IMR-90 (cell line): ENCODE data around the gene GALNT14. TPM values are rescaled to one million over a fixed set of nuclear protein-coding genes. Genes with fewer than 3 reads are reported as not detected.

Experiments used
- ATAC-seq: fragments of 200-7000 bp; cut with Tn5 transposase; 2 replicates; pipeline ENCODE4 v1.9.1; 2020; ENCODE audit warnings: low read depth, mild to moderate bottlenecking, moderate library complexity
- BruUV-seq: library from RNA; stranded (reverse); fragments of 400-500 nt; replicated peaks from 2 replicates; lab custom pipeline; 2021; lab: Mats Ljungman, UMichigan
- CTCF ChIA-PET: fragments of 300-600 bp; formaldehyde crosslinking; extraction: SDS; loops from one replicate; lab custom pipeline; 2021; ENCODE audit warnings: antibody characterized with exemption; lab: Yijun Ruan, JAX
- POLR2A ChIA-PET: fragments of 300-600 bp; sonication (Branson Sonifier 250); formaldehyde crosslinking; loops from one replicate; lab custom pipeline; 2022; ENCODE audit warnings: antibody characterized with exemption; ENCODE audit not compliant: unreplicated experiment; lab: Charles Lee
- DNase-seq: peaks from one replicate; pipeline ENCODE4 v3.0.0; 2013
- H2AFZ ChIP-seq: replicated peaks from 2 replicates; pipeline ENCODE3; 2013; ENCODE audit warnings: low read length, mild to moderate bottlenecking; ENCODE audit not compliant: poor library complexity
- H2AK5ac ChIP-seq: 2 replicates; pipeline ENCODE4 v1.6.1; 2013; ENCODE audit warnings: low read depth, low read length, inconsistent platforms
- H2AK9ac ChIP-seq: replicated peaks from 2 replicates; pipeline ENCODE3; 2013; ENCODE audit warnings: mild to moderate bottlenecking, low read depth, low read length, moderate library complexity; ENCODE audit not compliant: poor library complexity
- H2BK120ac ChIP-seq: 2 replicates; pipeline ENCODE4 v1.6.1; 2013; ENCODE audit warnings: low read depth, low read length, inconsistent platforms
- H2BK15ac ChIP-seq: 3 replicates; pipeline ENCODE4 v1.6.1; 2013; ENCODE audit warnings: low read depth, low read length, inconsistent platforms
- H2BK20ac ChIP-seq: 2 replicates; pipeline ENCODE4 v1.6.1; 2013; ENCODE audit warnings: low read depth, mild to moderate bottlenecking, inconsistent platforms, low read length, moderate library complexity
- H2BK5ac ChIP-seq: 2 replicates; pipeline ENCODE4 v1.6.1; 2013; ENCODE audit warnings: mild to moderate bottlenecking, low read depth, low read length, inconsistent platforms; ENCODE audit not compliant: poor library complexity, severe bottlenecking
- H3K14ac ChIP-seq: replicated peaks from 2 replicates; pipeline ENCODE4 v1.6.1; 2013; ENCODE audit warnings: low read depth, low read length, inconsistent platforms
- H3K18ac ChIP-seq: 2 replicates; pipeline ENCODE4 v1.6.1; 2013; ENCODE audit warnings: low read depth, low read length, control low read depth
- H3K23ac ChIP-seq: 2 replicates; pipeline ENCODE4 v1.6.1; 2013; ENCODE audit warnings: low read depth, low read length, inconsistent platforms
- H3K27ac ChIP-seq: 2 replicates; pipeline ENCODE4 v1.5.1; 2013; ENCODE audit warnings: mild to moderate bottlenecking, control low read depth, low read length; ENCODE audit not compliant: insufficient read depth
- H3K27me3 ChIP-seq: 2 replicates; pipeline ENCODE4 v1.6.1; 2013; ENCODE audit warnings: low read length; ENCODE audit not compliant: control insufficient read depth, insufficient read depth
- H3K36me3 ChIP-seq: 2 replicates; pipeline ENCODE4 v1.6.1; 2013; ENCODE audit warnings: low read length, mixed read lengths; ENCODE audit not compliant: control insufficient read depth, insufficient read depth
- H3K4ac ChIP-seq: 2 replicates; pipeline ENCODE4 v1.6.1; 2013; ENCODE audit warnings: low read depth, low read length, inconsistent platforms
- H3K4me1 ChIP-seq: 2 replicates; pipeline ENCODE4 v1.6.1; 2013; ENCODE audit warnings: low read length, mixed read lengths; ENCODE audit not compliant: control insufficient read depth, insufficient read depth
- H3K4me2 ChIP-seq: 2 replicates; pipeline ENCODE4 v1.6.1; 2013; ENCODE audit warnings: low read depth, mild to moderate bottlenecking, control low read depth, low read length, moderate library complexity
- H3K4me3 ChIP-seq: 2 replicates; pipeline ENCODE4 v1.5.1; 2013; ENCODE audit warnings: low read depth, mild to moderate bottlenecking, control low read depth, low read length, moderate library complexity; ENCODE audit not compliant: insufficient read depth
- H3K56ac ChIP-seq: 2 replicates; pipeline ENCODE4 v1.6.1; 2013; ENCODE audit warnings: low read length, inconsistent platforms; ENCODE audit not compliant: insufficient read depth; ENCODE audit errors: extremely low read depth
- H3K79me1 ChIP-seq, 2 experiments: 2 replicates each; pipeline ENCODE4 v1.6.1; 2013; ENCODE audit warnings: low read length in 2 of 2, inconsistent platforms in 1 of 2, low read depth in 1 of 2
- H3K9ac ChIP-seq: 2 replicates; pipeline ENCODE4 v1.6.1; 2013; ENCODE audit warnings: low read depth, low read length, control low read depth
- H3K9me1 ChIP-seq: 2 replicates; pipeline ENCODE4 v1.6.1; 2013; ENCODE audit warnings: low read length, inconsistent platforms; ENCODE audit not compliant: insufficient read depth
- H3K9me3 ChIP-seq: 2 replicates; pipeline ENCODE4 v1.6.1; 2013; ENCODE audit warnings: low read length; ENCODE audit not compliant: control insufficient read depth, insufficient read depth
- H4K20me1 ChIP-seq: 2 replicates; pipeline ENCODE4 v1.6.1; 2013; ENCODE audit warnings: low read length, inconsistent platforms; ENCODE audit not compliant: insufficient read depth
- H4K5ac ChIP-seq: 2 replicates; pipeline ENCODE4 v1.6.1; 2013; ENCODE audit warnings: mild to moderate bottlenecking, low read depth, low read length, control low read depth
- H4K8ac ChIP-seq, 2 experiments: 2 replicates each; pipeline ENCODE4 v1.6.1; 2013; ENCODE audit warnings: low read depth in 2 of 2, low read length in 2 of 2, control low read depth in 1 of 2, inconsistent platforms in 1 of 2
- H4K91ac ChIP-seq: 2 replicates; pipeline ENCODE4 v1.6.1; 2013; ENCODE audit warnings: low read depth, low read length, inconsistent platforms; ENCODE audit not compliant: insufficient read depth
- BHLHE40 ChIP-seq: fragments of 150-350 bp; IDR thresholded peaks from 2 replicates; pipeline ENCODE4 v1.6.1; 2016; ENCODE audit warnings: mild to moderate bottlenecking, low read depth, low read length
- CHD1 ChIP-seq: IDR thresholded peaks from 2 replicates; pipeline ENCODE4 v1.6.1; 2012; ENCODE audit warnings: low read depth, low read length, improper control_type of control experiment
- MAFK ChIP-seq: IDR thresholded peaks from 2 replicates; pipeline ENCODE4 v1.6.1; 2012; ENCODE audit warnings: low read depth, low read length, improper control_type of control experiment
- RFX5 ChIP-seq: IDR thresholded peaks from 2 replicates; pipeline ENCODE4 v1.8.0; 2012; ENCODE audit warnings: low read depth, mild to moderate bottlenecking, low read length, moderate library complexity
- WGBS, 2 experiments: methylation state at CpG; one replicate each; pipeline versions ENCODE4 v1.1.5 to v1.1.7; 2013; ENCODE audit warnings: missing lambda C conversion rate in 2 of 2; ENCODE audit not compliant: insufficient read length in 1 of 2; ENCODE audit errors: extremely low coverage in 2 of 2; 5-methylcytosine and 5-hydroxymethylcytosine counted together
- dilution Hi-C: fragments of 300-500 bp; cut with HindIII; formaldehyde crosslinking; loops from one replicate; pipeline ENCODE4 v1.14.3; 2018; ENCODE audit warnings: low sequenced_read_pairs; ENCODE audit not compliant: unreplicated experiment
- in situ Hi-C: fragments of 300-500 bp; cut with MboI; formaldehyde crosslinking; loops from 3 replicates; pipeline ENCODE4 v1.14.3; 2019; ENCODE audit warnings: low sequenced_read_pairs, inconsistent platforms, mixed read lengths
- intact Hi-C: fragments of 100-400 bp; cut with micrococcal nuclease; formaldehyde crosslinking; loops from 2 replicates; pipeline ENCODE4 v1.10.0; 2022
- polyA plus RNA-seq, 3 experiments: library from polyadenylated mRNA; depleted of rRNA; stranded (reverse); fragments of >200 nt; gene quantifications; 2 replicates each; pipeline ENCODE4 v1.2.3, GENCODE V29; 2012; ENCODE audit warnings: low replicate concordance in 1 of 3
- total RNA-seq: library from RNA; depleted of rRNA; stranded (reverse); fragments of >200 nt; gene quantifications from 2 replicates; pipeline ENCODE4 v1.2.3, GENCODE V29; 2012
- TF ChIP-seq, protein P1 (sequence below): fragments of 150-350 bp; IDR thresholded peaks from 2 replicates; pipeline ENCODE4 v1.6.1; 2016; ENCODE audit warnings: low read depth, mild to moderate bottlenecking, low read length, moderate library complexity, borderline replicate concordance
- TF ChIP-seq, protein P2 (sequence below): conservative IDR thresholded peaks from 2 replicates; pipeline ENCODE4 v1.5.1; 2012; ENCODE audit warnings: mild to moderate bottlenecking, low read depth, low read length, improper control_type of control experiment

The GALNT14 gene
- total and polyA plus RNA-seq, 2 of the 4 experiments (the other 2 are of a cell fraction) = 0.15 to 0.18 TPM

DNA sequence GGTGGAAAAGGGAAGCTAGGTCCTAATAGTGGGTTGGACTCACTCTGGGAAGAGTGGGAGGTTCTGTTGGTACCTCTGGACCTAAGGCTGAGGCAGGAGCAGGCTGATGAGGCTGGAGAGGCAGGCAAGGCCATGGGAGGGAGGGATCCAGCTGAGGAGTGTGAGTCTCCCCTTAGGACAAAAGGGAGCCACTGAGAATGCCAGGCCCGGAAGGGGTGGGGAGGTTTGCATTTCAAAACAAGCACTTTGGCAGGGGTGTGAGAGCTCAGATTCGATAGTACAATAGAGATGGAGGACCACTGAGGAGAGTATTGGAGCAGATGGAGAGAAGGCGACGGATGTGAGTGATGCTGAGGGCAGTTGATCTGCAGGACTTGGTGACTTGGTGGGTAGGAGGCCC lies 198.9 kb downstream of the GALNT14 start:
- Histone ChIP-seq H3K36me3 (no peaks in the 10 kb centered on the region), H2AK5ac (no peak overlapping the region), H2BK5ac (no peak overlapping the region), H3K4me2 (no peak overlapping the region), H2BK20ac (no peak overlapping the region), H3K56ac (no peak overlapping the region), H4K8ac (no peak overlapping the region), H3K9me3 (no peaks in the 10 kb centered on the region), H3K79me1 (no peaks in the 10 kb centered on the region), H3K9me1 (no peaks in the 10 kb centered on the region), H3K27ac (no peak overlapping the region), H4K20me1 (no peaks in the 10 kb centered on the region), H4K5ac (no peak overlapping the region), H3K14ac (no peak overlapping the region), H3K4me1 (no peaks in the 10 kb centered on the region), H4K91ac (no peak overlapping the region), H3K27me3 (no peaks in the 10 kb centered on the region; the same call in 1 of the 2 replicates), H3K23ac (no peak overlapping the region), H2AK9ac (no peak overlapping the region), H2BK15ac (no peak overlapping the region), H3K4me3 (no peak overlapping the region), H3K18ac (no peak overlapping the region), H3K9ac (no peak overlapping the region), H2AFZ (no peak overlapping the region), H2BK120ac (no peak overlapping the region), H3K4ac (no peak overlapping the region)
- dilution Hi-C loops = no loop called here
- intact Hi-C loops = no loop called here
- BruUV-seq = no TSS peak
- no peak for DNase-seq
- in situ Hi-C loops = no loop called here
- ChIA-PET CTCF (no interaction called here), POLR2A (no interaction called here)
- TF ChIP-seq, protein P1, sequence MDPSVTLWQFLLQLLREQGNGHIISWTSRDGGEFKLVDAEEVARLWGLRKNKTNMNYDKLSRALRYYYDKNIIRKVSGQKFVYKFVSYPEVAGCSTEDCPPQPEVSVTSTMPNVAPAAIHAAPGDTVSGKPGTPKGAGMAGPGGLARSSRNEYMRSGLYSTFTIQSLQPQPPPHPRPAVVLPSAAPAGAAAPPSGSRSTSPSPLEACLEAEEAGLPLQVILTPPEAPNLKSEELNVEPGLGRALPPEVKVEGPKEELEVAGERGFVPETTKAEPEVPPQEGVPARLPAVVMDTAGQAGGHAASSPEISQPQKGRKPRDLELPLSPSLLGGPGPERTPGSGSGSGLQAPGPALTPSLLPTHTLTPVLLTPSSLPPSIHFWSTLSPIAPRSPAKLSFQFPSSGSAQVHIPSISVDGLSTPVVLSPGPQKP = no peak
- TF ChIP-seq, protein P2, sequence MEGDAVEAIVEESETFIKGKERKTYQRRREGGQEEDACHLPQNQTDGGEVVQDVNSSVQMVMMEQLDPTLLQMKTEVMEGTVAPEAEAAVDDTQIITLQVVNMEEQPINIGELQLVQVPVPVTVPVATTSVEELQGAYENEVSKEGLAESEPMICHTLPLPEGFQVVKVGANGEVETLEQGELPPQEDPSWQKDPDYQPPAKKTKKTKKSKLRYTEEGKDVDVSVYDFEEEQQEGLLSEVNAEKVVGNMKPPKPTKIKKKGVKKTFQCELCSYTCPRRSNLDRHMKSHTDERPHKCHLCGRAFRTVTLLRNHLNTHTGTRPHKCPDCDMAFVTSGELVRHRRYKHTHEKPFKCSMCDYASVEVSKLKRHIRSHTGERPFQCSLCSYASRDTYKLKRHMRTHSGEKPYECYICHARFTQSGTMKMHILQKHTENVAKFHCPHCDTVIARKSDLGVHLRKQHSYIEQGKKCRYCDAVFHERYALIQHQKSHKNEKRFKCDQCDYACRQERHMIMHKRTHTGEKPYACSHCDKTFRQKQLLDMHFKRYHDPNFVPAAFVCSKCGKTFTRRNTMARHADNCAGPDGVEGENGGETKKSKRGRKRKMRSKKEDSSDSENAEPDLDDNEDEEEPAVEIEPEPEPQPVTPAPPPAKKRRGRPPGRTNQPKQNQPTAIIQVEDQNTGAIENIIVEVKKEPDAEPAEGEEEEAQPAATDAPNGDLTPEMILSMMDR = no peak
- TF ChIP-seq RFX5 (no peak), CHD1 (no peak), BHLHE40 (no peak), MAFK (no peak)
- 49% methylated on average over 2 of the region's 4 CpGs; no CpG with 5 or more reads in 1 of the 2 experiments for WGBS, 2 experiments
- no peak for ATAC-seq
